Neural crest cell (in vitro differentiated cells): Measurements from ENCODE around the gene TUT7. TPM values are rescaled to one million over a fixed set of nuclear protein-coding genes. Genes with fewer than 3 reads are reported as not detected.

Experiments used
- DNase-seq: peaks from one replicate; pipeline ENCODE4 v3.0.0; 2021; ENCODE audit warnings: low read depth, mixed read lengths, low spot score
- H3K27ac Mint-ChIP-seq: one replicate; pipeline ENCODE4 v1.8.0; 2021; ENCODE audit warnings: mild to moderate bottlenecking, mixed read lengths; ENCODE audit not compliant: unreplicated experiment
- H3K27me3 Mint-ChIP-seq: 2 replicates; pipeline ENCODE4 v1.8.0; 2021; ENCODE audit warnings: low read depth, mild to moderate bottlenecking, mixed read lengths
- H3K36me3 Mint-ChIP-seq: 2 replicates; pipeline ENCODE4 v1.8.0; 2021; ENCODE audit warnings: low read depth, mild to moderate bottlenecking, mixed read lengths
- H3K4me1 Mint-ChIP-seq: 2 replicates; pipeline ENCODE4 v1.8.0; 2021; ENCODE audit warnings: mixed read lengths
- H3K4me3 Mint-ChIP-seq: one replicate; pipeline ENCODE4 v1.8.0; 2021; ENCODE audit warnings: mild to moderate bottlenecking, mixed read lengths
- H3K9me3 Mint-ChIP-seq: 2 replicates; pipeline ENCODE4 v1.8.0; 2021; ENCODE audit warnings: mixed read lengths
- total RNA-seq: library from RNA; stranded (reverse); gene quantifications from 2 replicates; pipeline ENCODE4 v1.2.1, GENCODE V29; 2021
- TF ChIP-seq, protein P1 (sequence below): fragments of 200-600 bp; sonication (generic); conservative IDR thresholded peaks from 2 replicates; pipeline ENCODE4 v1.5.0; 2021; ENCODE audit warnings: antibody characterized with exemption, mild to moderate bottlenecking

Gene TUT7
- total RNA-seq, 1 donor from 2014 or later, result 16.9 TPM

DNA sequence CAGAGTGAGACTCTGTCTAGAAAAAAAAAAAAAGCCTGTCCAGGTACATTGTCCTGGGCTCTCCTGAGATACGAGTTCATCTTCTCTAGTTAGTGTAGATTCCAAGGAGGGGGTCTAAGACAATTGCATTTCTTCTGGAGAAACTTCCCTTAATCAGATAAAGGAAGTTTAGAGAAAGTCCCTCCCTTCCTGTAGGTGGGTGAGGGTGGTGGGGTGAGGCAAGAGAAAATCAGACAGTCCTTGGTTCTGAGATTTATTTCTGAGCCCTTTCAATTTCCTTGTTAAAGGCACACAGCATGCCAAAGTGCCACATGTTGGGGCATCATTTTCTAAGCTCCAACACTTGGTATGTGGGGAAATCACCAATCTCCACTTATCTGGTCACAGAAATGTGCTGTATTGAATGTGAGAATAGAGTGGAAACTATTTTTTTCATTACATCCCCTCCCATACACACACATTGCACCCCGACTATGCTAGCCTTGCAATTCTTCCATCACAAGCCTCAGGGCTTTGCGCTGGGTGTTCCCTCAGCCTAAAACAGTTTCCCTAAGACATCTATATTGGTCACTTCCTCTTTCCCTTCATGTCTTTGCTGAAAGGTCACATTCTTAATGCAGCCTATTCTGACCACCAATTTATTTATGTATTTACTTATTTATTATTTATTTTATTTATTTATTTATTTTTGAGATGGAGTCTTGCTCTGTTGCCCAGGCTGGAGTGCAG, 5.1 kb upstream of the TUT7 start:
- peaks cover 16% of the 10 kb centered on the region for H3K27me3 Mint-ChIP-seq
- TF ChIP-seq, protein P1, sequence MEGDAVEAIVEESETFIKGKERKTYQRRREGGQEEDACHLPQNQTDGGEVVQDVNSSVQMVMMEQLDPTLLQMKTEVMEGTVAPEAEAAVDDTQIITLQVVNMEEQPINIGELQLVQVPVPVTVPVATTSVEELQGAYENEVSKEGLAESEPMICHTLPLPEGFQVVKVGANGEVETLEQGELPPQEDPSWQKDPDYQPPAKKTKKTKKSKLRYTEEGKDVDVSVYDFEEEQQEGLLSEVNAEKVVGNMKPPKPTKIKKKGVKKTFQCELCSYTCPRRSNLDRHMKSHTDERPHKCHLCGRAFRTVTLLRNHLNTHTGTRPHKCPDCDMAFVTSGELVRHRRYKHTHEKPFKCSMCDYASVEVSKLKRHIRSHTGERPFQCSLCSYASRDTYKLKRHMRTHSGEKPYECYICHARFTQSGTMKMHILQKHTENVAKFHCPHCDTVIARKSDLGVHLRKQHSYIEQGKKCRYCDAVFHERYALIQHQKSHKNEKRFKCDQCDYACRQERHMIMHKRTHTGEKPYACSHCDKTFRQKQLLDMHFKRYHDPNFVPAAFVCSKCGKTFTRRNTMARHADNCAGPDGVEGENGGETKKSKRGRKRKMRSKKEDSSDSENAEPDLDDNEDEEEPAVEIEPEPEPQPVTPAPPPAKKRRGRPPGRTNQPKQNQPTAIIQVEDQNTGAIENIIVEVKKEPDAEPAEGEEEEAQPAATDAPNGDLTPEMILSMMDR, result no peak
- DNase-seq, result no peak
- H3K36me3 Mint-ChIP-seq, result no peaks in the 10 kb centered on the region
- no peaks in the 10 kb centered on the region for H3K9me3 Mint-ChIP-seq
- H3K27ac Mint-ChIP-seq, result no peak overlapping the region
- H3K4me1 Mint-ChIP-seq, result peaks cover 6% of the 10 kb centered on the region
- H3K4me3 Mint-ChIP-seq, result no peak overlapping the region

DNA sequence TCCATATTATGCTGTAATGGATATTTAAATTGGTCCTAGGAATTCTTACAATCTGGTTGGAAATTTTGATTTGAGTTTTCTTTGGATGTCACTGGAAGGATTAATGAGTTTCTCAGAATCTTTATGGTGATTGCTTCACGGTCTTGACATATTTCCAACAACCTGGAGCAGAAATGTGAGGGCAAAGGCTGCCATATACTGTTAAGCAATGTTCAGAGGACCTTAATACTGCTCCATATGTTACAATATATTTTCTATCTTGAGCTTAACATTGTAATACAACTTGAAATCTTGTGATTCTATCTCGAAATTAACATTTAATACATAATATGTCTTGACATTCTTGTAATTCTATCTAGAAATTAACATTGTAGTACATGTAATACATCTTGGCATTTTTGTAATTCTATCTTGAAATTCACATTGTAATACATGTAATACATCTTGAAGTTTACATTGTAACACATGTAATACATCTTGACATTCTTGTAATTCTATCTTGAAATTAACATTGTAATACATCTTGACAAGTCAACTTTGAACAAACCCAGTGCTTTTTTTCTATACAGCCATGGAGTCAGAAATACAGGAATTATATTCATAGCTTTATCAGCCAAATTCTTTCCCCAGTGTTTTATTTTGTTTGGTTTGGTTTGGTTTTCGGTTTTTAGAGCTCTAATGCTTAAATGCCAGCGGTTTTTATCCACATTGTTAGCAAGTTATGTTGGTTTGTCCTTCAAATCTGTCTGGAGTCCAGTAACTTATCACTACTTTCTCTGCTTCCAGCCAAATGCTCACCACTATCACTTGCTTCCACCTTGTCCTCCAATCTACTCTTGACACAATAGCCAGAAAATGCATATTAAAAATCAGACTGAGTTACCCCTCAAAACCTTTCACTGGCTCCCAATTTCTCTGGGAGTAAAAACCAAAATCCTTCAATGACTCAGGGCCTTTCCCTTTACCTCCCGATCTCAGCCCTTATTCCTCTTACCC, 3.0 kb upstream of the TUT7 start:
- Mint-ChIP-seq H3K36me3 (no peaks in the 10 kb centered on the region), H3K4me3 (peak overlapping the region; percentile 47), H3K9me3 (no peaks in the 10 kb centered on the region), H3K4me1 (peaks cover 23% of the 10 kb centered on the region), H3K27ac (no peak overlapping the region), H3K27me3 (peaks cover 16% of the 10 kb centered on the region)
- DNase-seq, result no peak
- TF ChIP-seq, protein P1, result no peak

DNA sequence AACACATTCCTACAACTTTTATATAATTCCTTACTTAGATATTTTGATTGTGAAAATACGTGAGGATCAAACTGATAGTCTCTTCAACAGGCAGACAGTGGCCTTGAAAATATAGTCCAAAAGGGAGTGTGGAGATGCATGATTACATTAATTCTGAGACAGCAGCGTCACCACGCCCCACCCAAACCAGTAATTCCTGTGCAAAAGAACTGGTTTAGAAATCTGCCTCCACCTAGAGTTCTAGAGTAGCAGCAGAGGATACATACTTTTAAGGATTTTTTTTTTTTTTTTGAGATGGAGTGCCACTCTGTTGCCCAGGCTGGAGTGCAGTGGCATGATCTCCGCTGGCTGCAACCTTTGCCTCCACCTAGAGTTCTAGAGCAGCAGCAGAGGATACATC, 1.6 kb upstream of the TUT7 start:
- Mint-ChIP-seq H3K36me3 (no peaks in the 10 kb centered on the region), H3K27ac (no peak overlapping the region), H3K4me1 (peaks cover 30% of the 10 kb centered on the region), H3K9me3 (no peaks in the 10 kb centered on the region), H3K27me3 (peaks cover 16% of the 10 kb centered on the region), H3K4me3 (peak overlapping the region; percentile 97)
- no peak for DNase-seq
- TF ChIP-seq, protein P1, result peak; percentile 31

DNA sequence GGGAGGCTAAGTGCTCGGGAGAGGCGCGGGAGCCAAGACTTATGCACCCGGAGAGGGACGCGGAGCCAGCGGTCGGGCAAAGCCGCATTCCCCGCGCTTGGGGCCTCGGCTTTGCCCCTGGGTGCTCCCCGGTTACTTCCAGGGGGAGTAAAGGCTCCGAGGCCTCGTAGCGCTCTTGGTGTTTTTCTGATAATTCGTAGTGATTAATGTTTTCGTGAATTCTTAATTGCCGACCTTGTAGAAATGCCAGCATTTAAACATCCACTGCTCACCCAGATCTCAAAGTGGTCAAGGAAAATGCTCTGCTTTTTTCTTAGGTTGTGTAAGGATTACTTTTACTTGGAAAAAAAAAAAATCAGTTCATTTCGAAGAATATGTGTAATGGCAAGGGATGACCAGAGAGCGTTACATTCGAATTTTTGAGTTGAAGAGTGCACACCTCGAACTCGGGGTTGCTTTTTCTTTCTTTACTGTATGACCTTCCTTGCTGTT, 654 bp upstream of the TUT7 start:
- H3K4me1 Mint-ChIP-seq, result peaks cover 30% of the 10 kb centered on the region
- H3K36me3 Mint-ChIP-seq, result no peaks in the 10 kb centered on the region
- peak overlapping the region; percentile 97 for H3K4me3 Mint-ChIP-seq
- H3K27ac Mint-ChIP-seq, result no peak overlapping the region
- TF ChIP-seq, protein P1, result peak; percentile 40
- peaks cover 16% of the 10 kb centered on the region for H3K27me3 Mint-ChIP-seq
- H3K9me3 Mint-ChIP-seq, result no peaks in the 10 kb centered on the region
- DNase-seq, result no peak

DNA sequence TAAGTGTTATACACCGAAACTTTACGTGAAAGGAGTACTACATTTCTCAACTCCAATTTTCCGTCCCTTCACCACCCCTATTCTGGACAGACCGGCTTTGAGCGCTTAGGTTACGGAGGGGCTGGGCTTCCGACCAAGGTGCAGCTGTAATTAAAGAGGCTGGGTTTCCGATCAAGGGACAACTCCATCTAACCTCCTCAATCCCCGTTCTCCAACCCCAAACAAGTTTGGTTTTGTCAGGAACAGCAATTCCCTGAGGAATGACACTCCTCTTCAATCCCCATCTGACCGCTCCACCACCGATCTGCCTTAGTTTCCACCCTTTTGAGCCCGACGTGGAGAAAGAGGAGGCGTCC, 577 bp downstream of the TUT7 start:
- Mint-ChIP-seq H3K36me3 (peaks cover under 1% of the 10 kb centered on the region), H3K27me3 (peaks cover 16% of the 10 kb centered on the region), H3K4me1 (peaks cover 30% of the 10 kb centered on the region), H3K9me3 (no peaks in the 10 kb centered on the region), H3K27ac (peak overlapping the region; percentile 94), H3K4me3 (peak overlapping the region; percentile 97)
- TF ChIP-seq, protein P1, result no peak
- DNase-seq, result no peak
